Tibial nerve (tissue), 4 donors: ENCODE measurements around the gene CDH5.

Source experiments
- EP300 ChIP-seq, 2 donors: sonication (generic); formaldehyde crosslinking; IDR thresholded peaks; one replicate each; pipeline ENCODE4 v1.6.1; 2017; ENCODE audit warnings: antibody characterized with exemption in 2 of 2, mild to moderate bottlenecking in 1 of 2
- POLR2A ChIP-seq, 2 donors: fragments of 450-650 bp; IDR thresholded peaks; one replicate each; pipeline ENCODE4 v1.6.1; 2017; ENCODE audit warnings: antibody characterized with exemption in 2 of 2, mild to moderate bottlenecking in 2 of 2, moderate library complexity in 2 of 2
- TF ChIP-seq, protein P1 (sequence below), 5 experiments: fragments of 200-600 bp in 3 of 5; fragments of 450-650 bp in 2 of 5; sonication (generic) in 3 of 5; IDR thresholded peaks; one replicate each; pipeline ENCODE4 v1.5.1; 2016 to 2019; ENCODE audit warnings: antibody characterized with exemption in 5 of 5, mild to moderate bottlenecking in 3 of 5, moderate library complexity in 2 of 5

DNA sequence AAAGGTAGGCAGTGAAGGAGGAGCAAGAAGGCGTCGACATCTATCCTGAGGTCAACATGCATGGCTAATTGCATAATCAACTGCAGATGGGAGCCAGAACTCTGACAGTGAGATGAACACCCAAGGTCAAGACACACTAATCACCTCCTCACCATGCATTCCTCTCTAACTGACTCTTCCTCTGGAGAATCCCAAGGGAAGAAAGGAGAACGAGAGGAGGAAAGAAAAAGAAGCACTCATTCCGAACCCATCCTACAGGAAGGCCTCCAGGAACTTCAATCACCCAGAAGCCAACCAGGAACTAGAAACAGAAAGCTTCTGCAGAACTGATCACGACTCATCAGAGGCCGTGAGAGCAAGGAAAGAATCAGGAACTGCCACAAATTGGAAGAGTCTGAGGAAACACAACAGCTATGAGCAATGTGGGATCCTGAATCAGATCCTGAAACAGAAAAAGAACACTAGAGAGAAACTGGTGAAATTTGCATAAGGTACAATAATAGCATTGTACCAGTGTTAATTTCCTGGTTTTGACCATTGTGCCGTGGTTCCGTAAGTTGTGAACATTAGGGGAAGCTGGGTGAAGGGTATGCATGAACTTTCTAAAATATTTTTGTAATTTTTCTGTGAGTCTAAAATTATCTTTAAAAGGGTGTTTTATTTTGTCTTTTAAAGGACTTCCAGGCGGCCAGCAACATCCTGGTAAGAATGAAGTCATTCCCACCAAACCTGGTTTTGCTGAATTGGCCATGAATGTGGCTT lies 50.6 kb downstream of the CDH5 start:
- TF ChIP-seq, protein P1, sequence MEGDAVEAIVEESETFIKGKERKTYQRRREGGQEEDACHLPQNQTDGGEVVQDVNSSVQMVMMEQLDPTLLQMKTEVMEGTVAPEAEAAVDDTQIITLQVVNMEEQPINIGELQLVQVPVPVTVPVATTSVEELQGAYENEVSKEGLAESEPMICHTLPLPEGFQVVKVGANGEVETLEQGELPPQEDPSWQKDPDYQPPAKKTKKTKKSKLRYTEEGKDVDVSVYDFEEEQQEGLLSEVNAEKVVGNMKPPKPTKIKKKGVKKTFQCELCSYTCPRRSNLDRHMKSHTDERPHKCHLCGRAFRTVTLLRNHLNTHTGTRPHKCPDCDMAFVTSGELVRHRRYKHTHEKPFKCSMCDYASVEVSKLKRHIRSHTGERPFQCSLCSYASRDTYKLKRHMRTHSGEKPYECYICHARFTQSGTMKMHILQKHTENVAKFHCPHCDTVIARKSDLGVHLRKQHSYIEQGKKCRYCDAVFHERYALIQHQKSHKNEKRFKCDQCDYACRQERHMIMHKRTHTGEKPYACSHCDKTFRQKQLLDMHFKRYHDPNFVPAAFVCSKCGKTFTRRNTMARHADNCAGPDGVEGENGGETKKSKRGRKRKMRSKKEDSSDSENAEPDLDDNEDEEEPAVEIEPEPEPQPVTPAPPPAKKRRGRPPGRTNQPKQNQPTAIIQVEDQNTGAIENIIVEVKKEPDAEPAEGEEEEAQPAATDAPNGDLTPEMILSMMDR (IDR thresholded peaks at IDR 0.05): no peak
- TF ChIP-seq EP300 (IDR thresholded peaks at IDR 0.05) (no peak), POLR2A (IDR thresholded peaks at IDR 0.05) (no peak)
